Neural cell (in vitro differentiated cells): ENCODE measurements around the gene IL17REL.

ENCODE experiments used
- POLR2AphosphoS5 ChIP-seq: IDR thresholded peaks from 2 replicates; pipeline ENCODE4 v1.6.1; 2012
- REST ChIP-seq: IDR thresholded peaks from 2 replicates; pipeline ENCODE4 v1.6.1; 2012; ENCODE audit warnings: borderline replicate concordance
- SMC3 ChIP-seq: fragments of 450-650 bp; conservative IDR thresholded peaks from 2 replicates; pipeline ENCODE4 v1.6.1; 2014; ENCODE audit warnings: antibody characterized with exemption, mild to moderate bottlenecking, moderate library complexity; ENCODE audit not compliant: poor library complexity
- TAF1 ChIP-seq: IDR thresholded peaks from 2 replicates; pipeline ENCODE4 v1.6.1; 2012; ENCODE audit warnings: low read depth
- TF ChIP-seq, protein P1 (sequence below): fragments of 450-650 bp; IDR thresholded peaks from 2 replicates; pipeline ENCODE4 v1.5.1; 2014; ENCODE audit warnings: antibody characterized with exemption, mild to moderate bottlenecking, moderate library complexity; ENCODE audit not compliant: poor library complexity, severe bottlenecking

DNA sequence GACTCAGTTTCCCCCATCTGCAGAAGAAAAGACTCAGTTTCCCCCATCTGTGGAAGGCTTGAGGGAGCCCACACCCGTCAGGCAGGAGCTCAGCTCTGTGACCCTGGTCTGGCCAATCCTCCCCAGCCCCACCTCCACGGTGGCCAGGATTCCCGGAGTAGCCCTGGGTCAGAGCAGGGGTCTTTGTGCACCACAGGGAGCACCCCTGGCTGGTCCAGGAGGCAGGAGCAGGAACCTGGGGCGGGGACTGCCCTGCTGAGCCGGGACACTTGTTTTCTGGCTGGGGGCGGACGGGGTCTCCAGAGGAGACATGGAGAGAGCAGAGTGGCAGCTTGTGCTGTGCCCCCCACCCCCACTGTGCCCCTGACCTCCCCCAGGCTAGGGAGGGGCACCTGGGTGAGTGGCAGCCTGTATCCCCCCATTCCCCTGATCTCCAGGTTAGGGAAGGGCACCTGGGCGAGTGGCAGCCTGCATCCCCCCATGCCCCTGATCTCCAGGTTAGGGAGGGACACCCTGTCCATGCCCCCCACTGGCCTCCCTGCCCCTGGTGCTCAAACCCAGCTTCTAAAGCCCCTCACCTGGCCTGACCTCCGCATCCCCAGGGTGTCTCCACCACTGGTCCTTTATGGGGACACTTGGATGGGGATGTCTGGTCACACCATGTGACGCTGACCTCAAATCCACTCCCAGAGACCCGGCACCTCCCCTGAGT lies 18.8 kb downstream of the IL17REL start:
- TF ChIP-seq, protein P1, sequence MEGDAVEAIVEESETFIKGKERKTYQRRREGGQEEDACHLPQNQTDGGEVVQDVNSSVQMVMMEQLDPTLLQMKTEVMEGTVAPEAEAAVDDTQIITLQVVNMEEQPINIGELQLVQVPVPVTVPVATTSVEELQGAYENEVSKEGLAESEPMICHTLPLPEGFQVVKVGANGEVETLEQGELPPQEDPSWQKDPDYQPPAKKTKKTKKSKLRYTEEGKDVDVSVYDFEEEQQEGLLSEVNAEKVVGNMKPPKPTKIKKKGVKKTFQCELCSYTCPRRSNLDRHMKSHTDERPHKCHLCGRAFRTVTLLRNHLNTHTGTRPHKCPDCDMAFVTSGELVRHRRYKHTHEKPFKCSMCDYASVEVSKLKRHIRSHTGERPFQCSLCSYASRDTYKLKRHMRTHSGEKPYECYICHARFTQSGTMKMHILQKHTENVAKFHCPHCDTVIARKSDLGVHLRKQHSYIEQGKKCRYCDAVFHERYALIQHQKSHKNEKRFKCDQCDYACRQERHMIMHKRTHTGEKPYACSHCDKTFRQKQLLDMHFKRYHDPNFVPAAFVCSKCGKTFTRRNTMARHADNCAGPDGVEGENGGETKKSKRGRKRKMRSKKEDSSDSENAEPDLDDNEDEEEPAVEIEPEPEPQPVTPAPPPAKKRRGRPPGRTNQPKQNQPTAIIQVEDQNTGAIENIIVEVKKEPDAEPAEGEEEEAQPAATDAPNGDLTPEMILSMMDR, result no peak
- TF ChIP-seq REST (no peak), SMC3 (no peak), POLR2AphosphoS5 (no peak), TAF1 (no peak)
